ENCODE data around the gene MRTFB.
"Not testable (repeated sequence)": the region's sequence is repeated elsewhere in the genome, so short reads cannot be mapped to it uniquely, and the experiment has no call there.

The MRTFB gene

DNA sequence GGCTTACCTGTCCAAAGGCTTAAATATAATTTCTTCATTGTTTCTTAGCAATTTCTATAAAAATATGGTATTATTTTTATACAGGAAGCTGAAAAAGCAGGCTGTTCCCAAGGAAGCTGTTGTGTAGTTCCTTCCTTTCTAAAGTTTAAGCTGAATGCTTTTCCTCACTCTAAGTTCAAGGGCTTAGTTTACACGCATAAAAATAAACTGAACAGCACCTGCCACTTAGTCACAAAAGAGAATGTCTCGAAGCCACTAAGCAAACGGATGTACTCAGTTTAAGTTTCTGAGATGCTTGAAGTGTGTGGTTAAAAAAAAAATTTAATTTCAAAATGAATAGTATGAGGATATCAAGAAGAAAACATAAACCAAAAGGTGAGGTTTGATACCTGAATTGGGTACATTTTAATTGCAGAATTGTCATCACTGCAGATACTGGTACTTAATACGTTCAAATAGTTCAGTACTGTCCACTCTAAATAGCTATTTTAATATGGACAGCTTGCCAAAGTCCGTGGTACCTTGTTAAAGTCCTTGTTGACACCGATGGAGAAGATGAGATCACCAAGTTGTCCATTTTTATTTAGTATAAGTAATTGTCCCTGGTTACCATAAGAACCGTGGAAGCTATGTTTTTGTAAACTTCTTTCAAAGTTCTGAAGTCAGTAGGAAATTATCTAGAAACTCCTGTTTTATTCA, 38.1 kb downstream of the MRTFB start:
- no peak for DNase-seq

DNA sequence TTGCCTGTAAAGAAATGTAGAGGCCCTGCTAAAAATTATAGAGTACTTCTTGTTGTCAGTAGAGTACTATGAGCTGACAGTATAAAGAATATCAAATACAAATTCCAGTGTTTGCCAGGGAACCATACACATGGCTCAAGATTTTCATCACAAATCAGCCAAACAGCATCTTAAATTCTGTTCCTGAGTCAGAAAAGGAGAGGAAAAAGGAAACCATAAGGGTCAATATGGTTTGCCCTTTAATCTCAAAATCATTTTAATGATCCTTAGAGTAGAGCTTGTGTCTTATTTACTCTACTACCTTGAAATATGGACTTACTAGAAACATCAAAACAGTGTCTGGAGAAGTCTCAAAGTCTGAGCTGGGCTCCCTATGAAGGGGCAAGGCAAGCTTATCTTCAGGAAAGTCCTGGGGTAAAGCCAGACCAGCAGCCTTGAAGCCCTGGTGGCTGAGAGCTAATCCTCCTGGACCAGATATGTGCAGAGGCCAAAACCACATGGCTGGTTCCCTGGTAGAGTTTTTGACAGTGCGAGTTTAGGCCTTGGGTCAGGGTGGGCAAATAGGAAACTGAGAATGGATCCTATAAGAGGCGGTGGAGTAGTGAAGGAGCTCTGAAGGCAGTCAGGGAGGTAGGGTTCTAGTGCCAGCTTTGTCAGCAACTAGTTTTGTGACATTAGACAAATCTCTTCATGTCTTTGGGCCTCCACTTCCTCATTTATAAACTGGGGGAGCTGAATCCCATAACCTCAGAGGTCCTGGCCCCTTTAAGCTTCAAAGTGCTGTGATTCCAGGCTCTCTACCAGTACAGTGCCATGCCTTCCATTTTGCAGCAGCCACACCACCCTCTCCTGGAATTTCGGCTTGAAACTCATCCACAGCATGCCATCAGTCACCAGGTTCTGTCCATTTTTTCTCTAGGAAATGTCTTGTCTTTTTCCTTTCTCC, 38.9 kb downstream of the MRTFB start:
- no peak for DNase-seq

DNA sequence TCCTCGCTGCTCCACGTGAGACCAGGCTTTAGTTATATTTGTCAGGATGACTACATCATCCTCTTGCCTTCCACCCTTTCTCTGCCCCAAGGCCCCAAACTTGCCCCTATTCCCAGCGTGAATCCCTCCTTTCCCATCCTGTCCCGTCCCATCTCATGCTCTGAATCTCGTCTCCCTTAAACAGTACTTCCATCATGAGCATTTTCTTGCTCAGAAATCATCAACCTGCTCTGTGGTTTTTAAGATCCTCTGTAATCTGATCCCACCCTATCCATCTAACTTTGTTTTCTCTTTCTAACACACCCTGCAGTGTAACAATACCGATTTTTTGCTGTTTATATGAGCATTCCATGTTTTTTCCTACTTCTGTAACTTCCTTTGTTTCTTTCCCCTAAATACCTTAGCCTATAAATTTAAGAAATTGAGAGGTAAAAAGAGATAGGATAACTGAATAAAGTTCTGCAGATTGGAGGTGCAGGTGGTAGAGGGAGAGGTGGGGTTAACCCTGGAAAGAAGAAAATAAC, 39.7 kb downstream of the MRTFB start:
- no peak for DNase-seq

DNA sequence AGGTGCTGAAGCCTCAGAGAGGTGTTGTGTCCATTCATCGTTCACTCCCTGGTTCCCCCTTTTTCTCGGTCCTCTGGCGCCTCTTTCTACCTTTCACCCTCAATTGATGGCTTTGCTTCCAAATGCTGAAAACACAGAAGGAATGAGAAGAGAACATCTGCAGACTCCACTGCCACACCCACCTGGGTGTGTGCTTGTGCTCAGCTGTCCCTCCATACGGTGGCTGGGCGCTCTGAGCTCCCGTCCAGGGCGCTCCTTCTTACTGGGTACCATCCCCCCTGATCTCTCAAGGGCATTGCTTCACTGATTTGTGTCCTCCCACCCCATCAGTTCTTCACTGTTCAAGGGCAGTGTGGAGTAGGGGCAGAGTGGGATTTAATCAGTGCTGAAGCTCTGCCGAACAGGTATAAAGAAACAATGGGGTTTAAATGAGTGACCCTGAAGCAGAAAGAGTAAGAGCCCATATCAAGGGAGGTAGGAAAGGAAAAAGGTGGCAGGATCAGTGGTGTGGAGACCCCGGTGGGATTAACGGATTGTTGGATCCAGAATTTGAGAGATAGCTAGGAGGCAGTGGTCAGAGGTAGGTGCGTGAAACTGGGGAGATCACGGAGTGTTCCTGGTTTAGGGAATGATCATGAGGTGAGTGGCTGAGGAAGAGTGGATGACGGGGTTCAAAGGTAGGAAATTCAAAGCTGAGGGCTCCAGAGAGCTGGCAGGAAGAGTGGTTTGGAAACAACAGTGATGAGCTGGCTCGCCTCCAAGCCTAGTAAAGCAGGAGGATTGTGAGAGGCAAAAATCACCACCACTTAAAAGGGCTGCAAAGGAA, 40.8 kb downstream of the MRTFB start:
- no peak for DNase-seq

DNA sequence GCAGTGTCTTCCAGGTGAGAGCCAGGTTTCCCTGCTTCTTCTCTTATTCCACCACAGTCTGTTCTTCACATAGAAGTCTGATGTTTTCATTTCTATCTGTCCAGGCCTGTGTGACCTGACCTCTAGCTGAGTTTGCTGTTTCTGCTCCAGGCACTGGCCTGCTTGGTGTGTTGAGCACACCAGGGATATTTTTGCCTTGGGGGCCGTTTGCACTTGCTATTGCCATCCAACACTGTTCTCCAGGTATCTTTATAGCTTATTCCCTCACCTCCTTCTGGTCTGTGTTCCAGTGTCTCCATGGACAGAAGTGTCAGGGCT, 41.4 kb downstream of the MRTFB start:
- no peak for DNase-seq

DNA sequence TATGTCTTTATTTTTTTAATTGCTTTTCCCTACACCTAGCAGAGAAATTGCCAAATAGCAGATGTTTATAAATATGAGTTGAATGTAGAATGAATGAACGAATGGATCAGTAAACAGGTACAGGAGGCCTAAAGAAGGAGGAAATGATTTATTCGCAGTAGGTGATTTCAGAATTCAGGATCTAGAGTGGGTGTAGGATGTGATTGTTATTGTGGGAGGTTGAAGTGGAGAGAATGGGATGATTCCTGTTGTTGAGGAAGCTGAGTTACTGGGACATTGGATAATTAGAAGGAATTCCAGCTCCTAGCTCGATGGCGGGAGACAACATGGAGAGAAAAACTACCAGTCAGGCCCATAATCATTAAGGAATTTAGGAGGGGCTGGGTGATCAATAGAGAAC, 42.2 kb downstream of the MRTFB start:
- DNase-seq = no peak

DNA sequence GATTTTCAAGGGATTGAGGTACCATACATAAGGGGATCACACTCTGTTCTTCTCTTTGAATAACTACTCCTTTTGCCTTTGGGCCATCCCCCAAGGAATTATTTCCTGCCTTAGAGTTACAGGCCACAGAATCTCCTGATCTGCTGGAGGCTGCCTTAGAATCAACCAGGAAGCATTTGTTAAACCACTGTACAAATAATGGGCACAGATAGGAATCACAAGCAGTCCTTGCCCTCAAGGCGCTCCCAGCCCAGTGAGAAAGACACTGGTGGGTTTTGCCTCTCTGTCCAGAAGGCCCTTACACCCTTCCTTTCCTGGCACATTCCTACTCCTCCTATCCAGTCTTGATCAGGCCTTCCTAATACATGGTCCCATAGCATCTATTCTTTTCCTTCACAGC, 45.9 kb downstream of the MRTFB start:
- no peak for DNase-seq

DNA sequence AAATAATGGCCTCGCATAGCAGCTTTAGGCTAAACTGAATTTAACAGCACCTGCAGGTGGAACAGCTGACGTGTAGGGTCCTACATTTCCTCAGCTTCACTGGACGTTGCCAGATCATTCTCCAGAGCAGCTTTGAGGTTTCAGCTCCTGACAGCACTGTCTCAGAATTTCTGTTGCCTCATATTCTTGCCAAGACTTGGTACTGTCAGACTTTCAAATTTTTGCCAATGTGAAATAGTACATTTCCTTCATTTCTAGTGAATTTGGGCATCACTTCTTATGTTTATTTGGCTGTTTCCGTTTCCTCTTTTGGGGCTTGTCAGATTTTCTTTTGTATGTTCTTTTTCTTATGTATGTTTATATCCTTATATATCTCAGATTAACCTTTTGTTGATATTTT, 48.7 kb downstream of the MRTFB start:
- no peak for DNase-seq

DNA sequence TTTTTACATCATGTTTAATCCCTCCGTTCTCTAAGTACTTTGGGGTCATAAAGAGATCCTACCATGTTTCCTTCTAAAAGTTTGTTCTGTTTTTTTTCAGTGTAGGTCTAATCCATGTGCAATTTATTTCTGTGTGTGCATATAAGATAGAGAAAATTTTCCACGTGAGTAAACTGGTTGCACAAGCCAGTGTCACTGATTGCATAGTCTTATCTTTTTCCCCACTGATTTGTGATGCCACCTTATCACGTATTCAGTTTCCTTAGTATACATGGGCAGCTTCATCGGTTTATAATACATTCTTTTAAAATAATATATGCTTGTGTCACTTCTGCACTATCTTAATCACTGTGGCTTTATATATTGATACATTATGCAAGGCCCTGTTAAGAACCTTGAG, 49.2 kb downstream of the MRTFB start:
- no peak for DNase-seq

DNA sequence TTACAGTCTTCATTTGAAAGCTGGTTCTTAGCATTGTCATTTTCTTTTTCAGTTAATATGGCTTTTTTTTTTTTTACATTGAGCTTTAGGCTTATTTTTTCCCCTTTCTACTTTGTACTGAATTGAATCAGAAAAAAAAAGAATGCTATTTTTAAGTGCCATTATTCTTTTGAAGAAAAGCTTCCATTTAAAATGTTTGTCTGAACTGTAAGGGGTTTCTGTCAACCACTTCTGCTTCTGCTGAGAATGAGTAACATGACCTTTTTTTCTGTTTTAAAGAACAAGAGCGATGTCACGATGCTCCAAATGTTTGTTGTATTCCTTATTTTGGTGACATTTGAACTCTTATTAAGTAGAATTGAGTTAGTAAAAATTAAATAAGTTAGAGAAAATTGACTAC, 50.0 kb downstream of the MRTFB start:
- DNase-seq = peak; percentile 35

DNA sequence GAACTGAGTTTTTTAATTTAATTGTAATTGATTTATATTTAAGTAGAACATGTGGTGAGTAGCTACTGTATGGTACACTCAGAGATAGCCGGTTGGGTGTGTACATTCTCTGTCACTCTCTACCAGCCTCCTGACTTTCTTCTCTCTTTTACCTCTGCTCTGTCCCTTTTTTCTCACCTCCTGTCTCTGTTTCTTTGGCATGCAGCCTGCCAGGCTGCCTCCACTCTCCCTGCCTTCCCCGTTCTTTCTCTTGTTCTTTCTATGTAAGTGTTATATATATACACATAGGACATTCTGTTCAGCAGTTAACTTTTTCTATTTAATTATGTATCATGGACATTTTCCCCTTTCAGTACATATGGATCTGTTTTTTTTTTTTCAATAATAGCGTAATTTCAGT, 50.8 kb downstream of the MRTFB start:
- DNase-seq = no peak

DNA sequence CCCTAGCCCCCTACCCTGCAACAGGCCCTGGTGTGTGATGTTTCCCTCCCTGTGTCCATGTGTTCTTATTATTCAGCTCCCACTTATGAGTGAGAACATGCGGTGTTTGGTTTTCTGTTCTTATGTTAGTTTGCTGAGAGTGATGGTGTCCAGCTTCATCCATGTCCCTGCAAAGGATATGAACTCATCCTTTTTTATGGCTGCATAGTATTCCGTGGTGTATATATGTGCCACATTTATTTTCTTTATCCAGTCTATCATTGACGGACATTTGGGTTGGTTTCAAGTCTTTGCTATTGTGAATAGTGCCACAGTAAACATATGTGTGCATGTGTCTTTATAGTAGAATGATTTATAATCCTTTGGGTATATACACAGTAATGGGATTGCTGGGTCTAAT, 51.3 kb downstream of the MRTFB start:
- DNase-seq = not testable (repeated sequence)

DNA sequence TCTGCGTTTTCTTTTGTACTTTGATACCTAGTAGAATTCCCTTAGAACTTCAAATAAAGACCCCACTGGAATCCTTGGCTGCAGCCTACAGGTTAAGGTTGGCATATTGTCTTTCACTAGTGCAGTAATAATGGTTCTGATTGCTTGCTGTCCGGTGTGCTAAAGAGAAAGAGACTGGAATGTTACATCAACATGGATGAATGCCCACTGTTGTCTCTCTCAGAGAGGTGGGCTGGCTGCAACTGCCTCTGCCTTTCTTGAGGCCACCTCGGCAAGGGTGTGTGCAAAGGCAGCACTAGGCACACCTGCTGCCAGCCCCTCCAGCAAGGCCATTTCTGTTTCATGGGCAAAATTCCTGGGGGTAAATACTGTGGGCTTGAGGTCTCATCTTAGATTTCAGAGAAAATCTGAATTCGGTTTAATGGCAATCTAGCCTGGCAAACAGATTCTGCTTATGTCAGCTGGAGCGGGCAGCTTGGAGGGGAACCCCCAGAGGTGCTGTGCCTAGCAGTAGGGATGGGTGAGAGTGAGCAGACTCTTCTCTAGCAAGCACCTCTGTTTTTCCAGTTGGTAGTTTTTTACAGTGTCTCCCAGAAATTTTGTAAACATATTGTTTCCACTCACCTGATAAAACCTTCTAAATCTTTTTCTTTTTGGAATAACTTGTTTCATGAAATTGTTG, 54.0 kb downstream of the MRTFB start:
- DNase-seq = no peak

DNA sequence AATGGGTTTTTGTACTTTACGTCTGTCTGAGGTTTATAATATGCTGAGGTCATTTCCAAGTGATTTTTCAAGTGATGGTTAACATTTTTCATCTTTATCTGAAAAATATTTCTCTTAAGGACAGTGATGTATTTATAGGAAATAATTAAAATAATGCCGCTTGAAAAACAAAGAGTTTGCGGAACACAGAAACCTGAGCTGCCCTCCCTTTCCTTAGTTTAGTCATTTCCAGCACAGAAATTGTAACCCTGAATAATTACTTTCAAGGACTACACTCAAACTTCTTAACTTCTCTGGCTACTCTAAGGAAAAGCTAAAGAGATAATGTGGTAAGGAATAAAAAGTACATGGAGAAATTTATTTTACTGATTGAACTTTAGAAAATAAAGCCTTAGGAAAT, 54.6 kb downstream of the MRTFB start:
- no peak for DNase-seq

DNA sequence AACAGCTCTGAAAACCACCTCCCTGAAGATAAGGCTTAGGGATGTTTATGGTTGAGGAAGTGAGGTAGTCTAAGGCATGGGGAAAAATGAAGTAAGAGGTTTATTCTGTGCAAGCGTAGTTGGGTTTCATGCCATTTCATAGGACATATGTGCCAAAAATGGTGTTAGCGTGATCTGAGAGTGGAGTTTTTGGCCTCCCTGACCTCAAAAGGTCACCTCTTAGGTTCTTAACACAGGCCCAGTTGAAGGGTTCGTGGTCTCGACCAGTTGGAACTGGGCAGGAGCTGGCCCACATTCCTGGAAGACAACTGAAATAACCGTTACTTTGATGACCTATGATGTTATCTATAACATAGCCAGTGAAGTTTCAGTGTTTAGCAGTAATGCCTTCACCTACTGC, 57.0 kb downstream of the MRTFB start:
- no peak for DNase-seq

DNA sequence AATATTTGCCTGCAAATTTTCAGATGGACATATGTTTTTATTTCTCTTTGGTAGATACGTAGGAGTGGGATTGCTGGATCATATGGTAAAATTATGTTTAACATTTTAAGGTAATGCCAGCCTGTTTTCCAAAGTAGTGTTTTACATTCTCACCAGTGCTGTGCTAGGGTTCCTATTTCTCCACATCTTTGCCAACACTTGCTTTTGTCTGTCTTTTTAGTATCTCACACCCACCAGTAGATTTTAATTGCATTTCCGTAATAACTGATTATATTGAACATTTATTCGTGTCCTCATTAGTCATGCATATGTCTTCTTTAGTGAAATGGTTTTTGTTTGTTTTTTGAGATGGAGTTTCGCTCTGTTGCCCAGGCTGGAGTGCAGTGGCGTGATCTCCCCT, 58.4 kb downstream of the MRTFB start:
- no peak for DNase-seq

DNA sequence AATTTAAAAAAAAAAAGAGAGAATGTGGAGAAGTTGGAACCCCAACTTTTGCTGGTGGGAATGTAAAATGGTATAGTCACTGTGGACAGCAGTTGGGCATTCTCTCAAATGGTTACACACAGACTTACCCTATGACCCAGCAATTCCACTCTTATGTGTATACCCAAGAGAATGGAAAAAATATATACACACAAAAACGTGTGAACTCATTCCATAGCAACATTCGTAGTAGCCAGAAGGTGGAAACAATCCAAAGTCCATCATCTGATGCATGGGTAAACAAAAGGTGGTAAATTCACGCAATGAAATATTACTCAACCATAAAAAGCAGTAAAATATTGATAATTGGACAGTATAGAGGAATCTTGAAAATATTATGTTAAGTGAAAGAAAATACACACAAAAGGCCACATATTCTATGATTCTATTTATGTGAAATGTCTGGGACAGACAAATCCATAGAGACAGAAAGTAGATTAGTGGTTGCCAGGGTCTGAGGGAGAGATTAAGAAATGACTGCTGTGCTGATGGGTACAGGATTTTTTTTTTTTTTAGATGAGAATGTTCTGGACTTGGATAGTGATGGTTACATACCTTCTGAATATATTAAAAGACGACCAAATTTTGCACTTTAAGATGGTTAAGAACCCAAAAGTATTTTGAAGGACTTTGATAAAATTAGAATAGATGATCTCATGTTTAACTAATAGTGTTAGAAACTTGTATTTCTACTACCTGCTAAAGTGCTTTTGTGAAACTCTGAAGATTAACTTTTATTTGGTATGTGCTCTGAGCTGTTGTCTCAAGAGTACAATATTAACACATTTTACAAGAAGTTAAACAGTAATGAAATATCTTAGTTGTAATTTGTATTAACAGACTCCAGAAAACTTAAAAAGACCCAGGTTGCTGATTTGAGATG, 60.9 kb downstream of the MRTFB start:
- DNase-seq = no peak

DNA sequence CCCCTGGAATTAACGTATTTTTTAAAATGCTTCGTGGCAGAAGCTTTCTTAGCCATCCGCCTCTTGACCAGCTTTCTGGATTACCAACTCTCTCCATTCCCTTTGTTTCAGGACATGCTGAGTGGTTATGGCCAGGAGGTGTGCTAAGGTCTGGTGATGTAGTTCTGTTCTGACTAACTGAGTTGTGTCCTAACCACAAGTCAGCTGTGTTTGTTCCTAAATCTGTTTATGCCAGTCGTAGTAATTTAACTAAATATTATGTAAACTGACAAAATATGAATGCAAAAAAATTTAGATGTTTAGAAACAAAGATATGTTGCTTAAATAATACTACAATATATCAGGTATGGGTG, 61.6 kb downstream of the MRTFB start:
- peak; percentile 30 for DNase-seq

DNA sequence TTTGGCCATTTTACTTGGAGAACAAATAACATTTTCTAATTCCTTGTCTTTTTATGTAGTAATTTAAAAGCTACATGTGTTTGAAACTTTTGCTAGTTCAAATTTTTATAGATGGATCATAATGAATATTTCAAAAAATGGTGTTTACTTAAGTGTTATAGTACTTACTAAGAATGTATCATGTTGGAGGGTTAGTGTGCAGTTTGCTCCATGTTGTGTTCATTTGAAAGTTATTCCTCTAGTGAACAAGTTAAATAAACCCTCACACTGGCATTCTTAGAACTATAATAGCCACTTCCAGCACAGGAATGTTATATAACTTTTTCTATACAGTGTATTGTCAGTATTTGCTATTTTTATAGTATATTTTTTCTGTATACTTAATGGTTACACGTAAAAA, 62.8 kb downstream of the MRTFB start:
- DNase-seq = no peak

DNA sequence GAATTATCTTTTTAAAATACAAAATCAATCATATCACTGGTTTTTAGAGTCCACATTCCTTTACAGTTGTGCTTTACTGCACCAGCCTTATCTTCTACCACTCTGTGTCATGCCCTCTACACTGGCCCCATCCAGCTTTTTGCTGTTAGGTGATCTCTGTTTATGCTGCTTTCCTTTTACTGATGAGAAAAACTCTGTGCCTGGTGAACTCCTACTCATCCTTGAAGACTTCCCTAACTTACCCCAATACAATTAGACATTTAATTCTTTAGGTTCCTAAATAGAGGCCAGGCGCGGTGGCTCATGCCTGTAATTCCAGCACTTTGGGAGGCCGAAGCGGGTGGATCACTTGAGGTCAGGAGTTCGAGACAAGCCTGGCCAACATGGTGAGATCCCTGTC, 64.6 kb downstream of the MRTFB start:
- no peak for DNase-seq

DNA sequence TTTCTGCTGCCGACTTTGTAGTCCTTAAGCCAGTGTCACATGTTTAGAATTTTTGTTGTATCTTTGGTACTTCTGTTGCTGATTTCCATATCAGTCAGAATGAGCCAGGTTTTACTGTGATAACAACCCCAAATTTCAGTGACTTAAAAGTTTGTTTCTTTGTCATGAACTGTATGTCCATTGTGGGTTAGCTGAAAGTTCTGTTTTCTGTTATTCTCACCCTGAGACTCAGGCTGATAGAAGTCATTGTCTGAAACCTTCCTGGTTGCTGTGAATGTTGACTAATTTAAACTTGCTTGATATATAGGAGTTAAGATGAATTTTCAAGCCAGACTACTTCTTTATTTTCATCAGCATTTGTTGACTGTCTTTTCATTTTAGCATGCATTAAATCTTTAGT, 68.8 kb downstream of the MRTFB start:
- DNase-seq = no peak

DNA sequence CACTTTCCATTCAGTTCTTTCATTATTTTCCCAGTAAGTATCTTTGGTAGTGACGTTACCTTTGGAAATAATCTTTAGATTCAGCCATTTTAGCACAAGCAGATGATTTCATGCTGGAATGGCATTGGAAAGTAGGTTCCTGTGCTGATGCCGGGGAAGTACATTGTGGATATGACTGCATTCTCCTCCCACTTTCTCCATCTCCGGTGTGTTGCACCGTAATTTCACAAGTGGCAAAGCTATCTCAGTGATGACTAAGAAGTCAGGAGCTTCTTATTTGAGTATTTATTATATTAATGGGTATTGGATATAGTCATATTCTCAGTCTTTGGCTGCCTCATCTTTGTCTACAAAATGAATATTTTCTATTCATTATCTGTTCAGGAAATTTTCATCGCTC, 69.8 kb downstream of the MRTFB start:
- DNase-seq = peak; percentile 32
